ENCODE results near the gene ADCY10.

ADCY10 gene

GRCh38 chr1:167775178-167775577 lies 138.8 kb downstream of the ADCY10 start:
- no peak for DNase-seq (ENCODE audit: low spot score)

GRCh38 chr1:167774710-167775109 lies 139.2 kb downstream of the ADCY10 start:
- DNase-seq (ENCODE audit: low spot score): no peak

GRCh38 chr1:167773516-167773915 lies 140.4 kb downstream of the ADCY10 start:
- no peak for DNase-seq (ENCODE audit: low spot score)

- DNase-seq (ENCODE audit: low spot score): no peak
Observed at GRCh38 chr1:167772436-167772835, 141.5 kb downstream of the ADCY10 start.

GRCh38 chr1:167770127-167770526 lies 143.8 kb downstream of the ADCY10 start:
- DNase-seq (ENCODE audit: low spot score): no peak

GRCh38 chr1:167767761-167768160 lies 146.2 kb downstream of the ADCY10 start:
- DNase-seq (ENCODE audit: low spot score): no peak

GRCh38 chr1:167766538-167766937 lies 147.4 kb downstream of the ADCY10 start:
- no peak for DNase-seq (ENCODE audit: low spot score)

GRCh38 chr1:167765496-167765895 lies 148.4 kb downstream of the ADCY10 start:
- DNase-seq (ENCODE audit: low spot score): no peak

GRCh38 chr1:167764458-167765330 lies 149.2 kb downstream of the ADCY10 start:
- no peak for DNase-seq (ENCODE audit: low spot score)

- DNase-seq (ENCODE audit: low spot score): no peak
Observed at GRCh38 chr1:167763525-167764220, 150.3 kb downstream of the ADCY10 start.

- DNase-seq (ENCODE audit: low spot score): no peak
Observed at GRCh38 chr1:167762061-167762746, 151.7 kb downstream of the ADCY10 start.

GRCh38 chr1:167761400-167761799 lies 152.5 kb downstream of the ADCY10 start:
- no peak for DNase-seq (ENCODE audit: low spot score)

Measured in cerebellar cortex (tissue), 1 donor.